Loucy (cell line): ENCODE results near the gene CPSF4.

Experiments
- H2AFZ ChIP-seq: fragments of 200-600 bp; sonication (generic); 2 replicates; pipeline ENCODE4 v1.6.0; 2016; ENCODE audit warnings: antibody characterized with exemption, mild to moderate bottlenecking, low read length, moderate library complexity
- H3F3A ChIP-seq: fragments of 200-600 bp; 2 replicates; pipeline ENCODE4 v1.6.0; 2016; ENCODE audit warnings: antibody characterized with exemption, low read depth, mild to moderate bottlenecking
- H3K27me3 ChIP-seq: fragments of 200-600 bp; sonication (generic); 2 replicates; pipeline ENCODE4 v1.6.1; 2014; ENCODE audit warnings: low read length, mild to moderate bottlenecking; ENCODE audit not compliant: insufficient read depth, poor library complexity, severe bottlenecking
- H3K36me3 ChIP-seq: fragments of 200-600 bp; sonication (generic); 2 replicates; pipeline ENCODE4 v1.6.1; 2016; ENCODE audit warnings: low read length; ENCODE audit not compliant: insufficient read depth
- H3K4me1 ChIP-seq: fragments of 200-600 bp; sonication (generic); 2 replicates; pipeline ENCODE4 v1.5.1; 2014; ENCODE audit warnings: low read length, mild to moderate bottlenecking; ENCODE audit not compliant: insufficient read depth, poor library complexity, severe bottlenecking
- H3K4me2 ChIP-seq: fragments of 200-600 bp; sonication (generic); 2 replicates; pipeline ENCODE4 v1.6.0; 2014; ENCODE audit warnings: antibody characterized with exemption, low read length, low read depth, mild to moderate bottlenecking; ENCODE audit not compliant: poor library complexity, severe bottlenecking
- H3K4me3 ChIP-seq: fragments of 200-600 bp; sonication (generic); 2 replicates; pipeline ENCODE4 v1.5.1; 2014; ENCODE audit warnings: low read length, mild to moderate bottlenecking, mixed read lengths; ENCODE audit not compliant: poor library complexity, severe bottlenecking
- H3K79me2 ChIP-seq: fragments of 200-600 bp; sonication (generic); 2 replicates; pipeline ENCODE4 v1.6.1; 2014; ENCODE audit warnings: low read length; ENCODE audit not compliant: insufficient read depth
- H3K9ac ChIP-seq: fragments of 200-600 bp; sonication (generic); 2 replicates; pipeline ENCODE4 v1.6.0; 2014; ENCODE audit warnings: mild to moderate bottlenecking, low read depth, low read length, moderate library complexity; ENCODE audit not compliant: poor library complexity, severe bottlenecking
- H3K9me2 ChIP-seq: fragments of 200-600 bp; sonication (generic); replicated peaks from 2 replicates; pipeline ENCODE4 v1.6.1; 2016; ENCODE audit warnings: low read depth, low read length, mixed read lengths
- H3K9me3 ChIP-seq: fragments of 200-600 bp; sonication (generic); 2 replicates; pipeline ENCODE4 v1.6.1; 2014; ENCODE audit warnings: mild to moderate bottlenecking, antibody characterized with exemption, low read length, low read depth; ENCODE audit not compliant: insufficient read depth
- H4K20me1 ChIP-seq: fragments of 200-600 bp; sonication (generic); 2 replicates; pipeline ENCODE4 v1.6.0; 2014; ENCODE audit warnings: antibody characterized with exemption, low read length, mild to moderate bottlenecking; ENCODE audit not compliant: insufficient read depth, poor library complexity, severe bottlenecking
- EZH2phosphoT487 ChIP-seq: fragments of 200-600 bp; IDR thresholded peaks from 2 replicates; pipeline ENCODE4 v1.6.1; 2018; ENCODE audit warnings: antibody characterized with exemption, mild to moderate bottlenecking, moderate library complexity, borderline replicate concordance
- TF ChIP-seq, protein P1 (sequence below): fragments of 200-600 bp; sonication (generic); conservative IDR thresholded peaks from 2 replicates; pipeline ENCODE4 v1.5.1; 2014; ENCODE audit warnings: mild to moderate bottlenecking, antibody characterized with exemption, low read length

CPSF4 gene

DNA sequence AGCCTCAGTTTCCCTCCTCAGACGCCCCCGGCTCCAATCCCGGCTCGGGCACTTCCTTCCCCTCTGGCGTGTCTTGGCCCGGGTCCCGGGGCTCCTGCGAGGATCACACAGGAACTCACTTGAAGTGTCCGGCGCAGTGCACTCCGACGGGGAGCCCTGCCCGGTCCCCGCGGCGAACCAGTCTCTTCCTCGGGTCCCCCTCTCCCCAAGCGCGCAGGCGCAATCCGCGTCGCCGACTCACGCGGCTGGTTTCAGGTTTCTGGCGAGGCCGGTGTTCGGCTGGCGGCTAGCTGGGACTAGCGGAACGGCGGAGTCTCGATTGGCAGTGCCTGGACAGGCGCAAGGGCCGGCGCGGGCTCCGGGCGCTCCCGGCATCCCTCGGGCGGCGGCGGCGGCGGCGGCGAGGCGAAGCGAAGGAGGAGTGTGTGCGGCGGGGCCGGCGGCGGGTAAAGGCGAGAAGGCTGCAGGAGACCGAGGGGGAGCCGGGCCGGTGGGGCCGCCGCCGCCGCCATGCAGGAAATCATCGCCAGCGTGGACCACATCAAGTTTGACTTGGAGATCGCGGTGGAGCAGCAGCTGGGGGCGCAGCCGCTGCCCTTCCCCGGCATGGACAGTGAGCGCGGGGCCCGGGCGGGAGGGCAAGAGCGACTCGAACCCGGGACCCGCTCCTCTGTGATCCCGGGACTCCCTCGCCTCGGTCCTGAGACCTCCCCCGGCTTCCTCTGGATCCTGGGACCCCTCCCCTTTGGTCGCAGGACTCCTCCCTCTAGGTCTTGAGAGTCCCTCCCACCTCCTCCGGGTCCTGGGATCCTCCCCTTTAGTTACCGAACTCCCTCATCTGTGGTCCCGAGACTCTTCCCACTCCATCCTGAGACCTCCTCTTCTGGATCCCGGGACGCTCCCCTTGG is at the start of gene CPSF4, which contains the start of gene PTCD1:
TSS of gene CPSF4 (plus strand) at position 371 of the 908 bp plus-strand sequence. CDS start at position 511, 140 bp downstream.
TSS of gene PTCD1 (minus strand) at position 226 of the 908 bp plus-strand sequence. CDS start 3,556 bp downstream, outside the sequence.
- no peaks in the 10 kb centered on the region for H3K27me3 ChIP-seq
- H2AFZ ChIP-seq = peak within 1 kb of the TSS; percentile 94
- TF ChIP-seq, protein P1, sequence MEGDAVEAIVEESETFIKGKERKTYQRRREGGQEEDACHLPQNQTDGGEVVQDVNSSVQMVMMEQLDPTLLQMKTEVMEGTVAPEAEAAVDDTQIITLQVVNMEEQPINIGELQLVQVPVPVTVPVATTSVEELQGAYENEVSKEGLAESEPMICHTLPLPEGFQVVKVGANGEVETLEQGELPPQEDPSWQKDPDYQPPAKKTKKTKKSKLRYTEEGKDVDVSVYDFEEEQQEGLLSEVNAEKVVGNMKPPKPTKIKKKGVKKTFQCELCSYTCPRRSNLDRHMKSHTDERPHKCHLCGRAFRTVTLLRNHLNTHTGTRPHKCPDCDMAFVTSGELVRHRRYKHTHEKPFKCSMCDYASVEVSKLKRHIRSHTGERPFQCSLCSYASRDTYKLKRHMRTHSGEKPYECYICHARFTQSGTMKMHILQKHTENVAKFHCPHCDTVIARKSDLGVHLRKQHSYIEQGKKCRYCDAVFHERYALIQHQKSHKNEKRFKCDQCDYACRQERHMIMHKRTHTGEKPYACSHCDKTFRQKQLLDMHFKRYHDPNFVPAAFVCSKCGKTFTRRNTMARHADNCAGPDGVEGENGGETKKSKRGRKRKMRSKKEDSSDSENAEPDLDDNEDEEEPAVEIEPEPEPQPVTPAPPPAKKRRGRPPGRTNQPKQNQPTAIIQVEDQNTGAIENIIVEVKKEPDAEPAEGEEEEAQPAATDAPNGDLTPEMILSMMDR = no peak
- TF ChIP-seq EZH2phosphoT487 = no peak
- no peaks in the 10 kb centered on the region for H3F3A ChIP-seq
- H3K9me3 ChIP-seq = no peaks in the 10 kb centered on the region
- peak within 1 kb of the TSS; percentile 87 for H3K4me3 ChIP-seq
- peak within 1 kb of the TSS; percentile 87 for H3K9ac ChIP-seq
- peak within 1 kb of the TSS; percentile 87 for H3K4me2 ChIP-seq
- peaks cover 4% of the 10 kb centered on the region; the same call in 1 of the 2 replicates for H3K36me3 ChIP-seq
- peaks cover 69% of the 10 kb centered on the region for H3K79me2 ChIP-seq
- no peaks in the 10 kb centered on the region for H3K9me2 ChIP-seq
- peaks cover 30% of the 10 kb centered on the region for H4K20me1 ChIP-seq
- peaks cover 25% of the 10 kb centered on the region for H3K4me1 ChIP-seq

DNA sequence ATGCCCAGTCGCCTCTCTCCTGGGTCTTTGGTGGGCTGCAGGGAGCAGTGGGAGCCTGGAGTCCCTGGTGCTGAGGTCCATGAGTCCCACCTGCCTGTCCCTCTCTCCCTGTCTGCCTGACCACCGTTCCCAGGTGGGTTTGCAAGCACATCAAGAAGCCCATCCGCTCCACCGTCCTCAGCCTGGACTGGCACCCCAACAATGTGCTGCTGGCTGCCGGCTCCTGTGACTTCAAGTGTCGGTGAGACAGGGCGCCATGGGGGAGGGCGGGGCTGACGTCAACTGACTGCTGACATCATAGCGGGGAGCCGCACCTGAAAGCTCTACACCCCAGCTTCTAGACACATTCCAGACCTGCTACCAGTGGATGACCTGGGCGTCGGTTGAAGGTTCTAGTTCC is 49.0 kb upstream of the CPSF4 start:
- Histone ChIP-seq H3K4me1 (no peaks in the 10 kb centered on the region), H3K36me3 (peaks cover 60% of the 10 kb centered on the region; the same call in 1 of the 2 replicates), H3F3A (no peaks in the 10 kb centered on the region), H3K9ac (no peak overlapping the region), H3K27me3 (no peaks in the 10 kb centered on the region), H3K4me2 (no peak overlapping the region), H3K9me2 (no peaks in the 10 kb centered on the region), H4K20me1 (no peaks in the 10 kb centered on the region), H2AFZ (no peak overlapping the region), H3K4me3 (no peak overlapping the region), H3K9me3 (no peaks in the 10 kb centered on the region), H3K79me2 (no peaks in the 10 kb centered on the region)
- TF ChIP-seq, protein P1 = no peak
- TF ChIP-seq EZH2phosphoT487 = no peak

DNA sequence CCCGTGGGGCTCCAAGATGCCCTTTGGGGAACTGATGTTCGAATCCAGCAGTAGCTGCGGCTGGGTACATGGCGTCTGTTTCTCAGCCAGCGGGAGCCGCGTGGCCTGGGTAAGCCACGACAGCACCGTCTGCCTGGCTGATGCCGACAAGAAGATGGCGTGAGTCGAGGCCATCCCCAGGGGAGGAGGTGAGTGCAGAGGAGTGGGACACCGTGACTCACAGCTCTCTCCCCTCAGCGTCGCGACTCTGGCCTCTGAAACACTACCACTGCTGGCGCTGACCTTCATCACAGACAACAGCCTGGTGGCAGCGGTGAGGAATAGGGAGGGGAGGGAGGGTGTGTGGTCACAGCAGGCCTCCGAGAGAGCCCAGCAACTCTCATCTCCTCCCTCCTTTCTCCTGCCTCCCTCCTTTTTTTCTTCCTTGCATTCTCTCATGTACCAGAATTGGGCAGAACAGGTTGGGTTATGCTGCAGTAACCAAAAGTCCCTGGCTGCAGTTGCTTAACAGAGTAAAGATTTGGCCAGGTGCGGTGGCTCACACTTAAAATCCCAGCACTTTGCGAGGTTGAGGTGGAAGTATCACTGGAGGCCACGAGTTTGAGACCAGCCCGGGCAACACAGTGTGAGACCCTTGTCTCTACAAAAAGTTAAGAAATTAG is 47.7 kb upstream of the CPSF4 start:
- no peak overlapping the region for H3K4me2 ChIP-seq
- H3K4me3 ChIP-seq = no peak overlapping the region
- no peaks in the 10 kb centered on the region for H3K9me3 ChIP-seq
- H3K27me3 ChIP-seq = no peaks in the 10 kb centered on the region
- H3K9ac ChIP-seq = no peak overlapping the region
- no peaks in the 10 kb centered on the region for H3K4me1 ChIP-seq
- no peaks in the 10 kb centered on the region for H3K9me2 ChIP-seq
- no peak for TF ChIP-seq EZH2phosphoT487
- TF ChIP-seq, protein P1 = no peak
- peaks cover 69% of the 10 kb centered on the region; the same call in 1 of the 2 replicates for H3K36me3 ChIP-seq
- no peaks in the 10 kb centered on the region for H4K20me1 ChIP-seq
- H2AFZ ChIP-seq = no peak overlapping the region
- no peaks in the 10 kb centered on the region for H3F3A ChIP-seq
- no peaks in the 10 kb centered on the region for H3K79me2 ChIP-seq
